ENCODE results near the gene TCF12.

GRCh38 chr15:56944485-56944884 lies 26.0 kb downstream of the TCF12 start:
- TF ChIP-seq CTCF (IDR thresholded peaks at IDR 0.05), result no peak
- TF ChIP-seq POLR2A (IDR thresholded peaks at IDR 0.05), result no peak
